Lung (tissue), 12 donors: ENCODE results near the gene PKD1. TPM values are rescaled to one million over a fixed set of nuclear protein-coding genes. Genes with fewer than 3 reads are reported as not detected.

ENCODE experiments used
- ATAC-seq: fragments of 200-7000 bp; cut with Tn5 transposase; one replicate; pipeline ENCODE4 v1.9.1; 2020; ENCODE audit warnings: moderate number of reproducible peaks; ENCODE audit not compliant: insufficient read depth, low FRiP score
- DNase-seq, 3 donors: peaks; one replicate each; pipeline ENCODE4 v3.0.0-alpha.2; 2013 to 2017
- H3K27ac ChIP-seq, 2 donors: one replicate each; pipeline ENCODE4 v1.5.1; 2013; ENCODE audit warnings: mild to moderate bottlenecking in 2 of 2, moderate library complexity in 2 of 2, control low read depth in 1 of 2, inconsistent platforms in 1 of 2, low read depth in 1 of 2, low read length in 1 of 2
- H3K27me3 ChIP-seq, 3 donors: one replicate each; pipeline ENCODE4 v1.5.1; 2013; ENCODE audit warnings: low read length in 2 of 3; ENCODE audit not compliant: control insufficient read depth in 3 of 3, insufficient read depth in 3 of 3
- H3K36me3 ChIP-seq, 4 donors: one replicate each; pipeline ENCODE4 v1.5.1; 2013; ENCODE audit warnings: low read length in 4 of 4, mild to moderate bottlenecking in 1 of 4, moderate library complexity in 1 of 4; ENCODE audit not compliant: control insufficient read depth in 4 of 4, insufficient read depth in 4 of 4
- H3K4me1 ChIP-seq, 5 donors: one replicate each; pipeline ENCODE4 v1.5.1; 2013; ENCODE audit warnings: low read length in 5 of 5, mild to moderate bottlenecking in 2 of 5, moderate library complexity in 1 of 5; ENCODE audit not compliant: control insufficient read depth in 5 of 5, insufficient read depth in 5 of 5
- H3K4me3 ChIP-seq: one replicate; pipeline ENCODE4 v1.5.1; 2013; ENCODE audit warnings: mild to moderate bottlenecking, control low read depth, moderate library complexity
- H3K9ac ChIP-seq, 2 donors: one replicate each; pipeline ENCODE4 v1.5.1; 2013; ENCODE audit warnings: low read length in 2 of 2, control low read depth in 1 of 2; ENCODE audit not compliant: insufficient read depth in 1 of 2
- H3K9me3 ChIP-seq, 4 donors: one replicate each; pipeline ENCODE4 v1.5.1; 2013; ENCODE audit warnings: low read length in 3 of 4, mild to moderate bottlenecking in 1 of 4, moderate library complexity in 1 of 4; ENCODE audit not compliant: control insufficient read depth in 4 of 4, insufficient read depth in 3 of 4
- CTCF ChIP-seq: IDR thresholded peaks from 2 replicates; pipeline ENCODE4 v1.5.1; 2012; ENCODE audit warnings: mild to moderate bottlenecking; ENCODE audit errors: control extremely low read depth, extremely low read depth
- WGBS, 2 donors: extraction: QIAGEN DNeasy Blood & Tissue Kit; methylation state at CpG; one replicate each; pipeline ENCODE4 v1.1.7; 2013; 5-methylcytosine and 5-hydroxymethylcytosine counted together
- polyA plus RNA-seq, 2 donors: library from polyadenylated mRNA; stranded (reverse); fragments of 200-250 nt; gene quantifications; one replicate each; pipeline ENCODE4 v1.2.1, GENCODE V29; 2013
- total RNA-seq, 2 donors: library from RNA; depleted of rRNA in 1 of 2; stranded (reverse); fragments of >200 nt in 1 of 2; gene quantifications; one replicate each; pipeline ENCODE4 v1.2.1, GENCODE V29; 2014 to 2021
- donor health status: control.
- donor health status: control.
- donor health status: Bipolar disorder and iron deficiency.
- donor health status: healthy.
- donor health status: DM: yes; HTN: yes; CAD: no.

The PKD1 gene
- total and polyA plus RNA-seq, 4 donors = 39.1 to 128 (median 64.6) TPM

GRCh38 chr16:2054543-2055245 is 81.0 kb downstream of the PKD1 start:
- 88 to 91% methylated on average over 29 of the region's 29 CpGs for WGBS, 2 donors
- peaks cover 0 to 58% (median 23%) of the 10 kb centered on the region in 4 donors for H3K36me3 ChIP-seq
- H3K4me1 ChIP-seq = no peaks in the 10 kb centered on the region

GRCh38 chr16:2053897-2054296 is 81.8 kb downstream of the PKD1 start:
- ATAC-seq = no peak
- 95 to 97% methylated on average over 17 of the region's 17 CpGs for WGBS, 2 donors
- peaks cover 0 to 58% (median 23%) of the 10 kb centered on the region in 4 donors for H3K36me3 ChIP-seq

More at GRCh38 chr16:2054543-2055245, 81.0 kb downstream of the PKD1 start:
- H3K9ac ChIP-seq = no peak overlapping the region
- H3K27ac ChIP-seq = no peak overlapping the region
- ATAC-seq (no peak), DNase-seq (no peak)
- H3K27me3 ChIP-seq = no peaks in the 10 kb centered on the region
- H3K9me3 ChIP-seq = no peaks in the 10 kb centered on the region
- H3K4me3 ChIP-seq = no peak overlapping the region
- TF ChIP-seq CTCF = no peak

GRCh38 chr16:2053211-2053610 is 82.5 kb downstream of the PKD1 start:
- no peak overlapping the region for H3K27ac ChIP-seq
- no peak overlapping the region for H3K4me3 ChIP-seq
- no peak for DNase-seq
- H3K9ac ChIP-seq = no peak overlapping the region
- no peak for ATAC-seq
- no peaks in the 10 kb centered on the region for H3K27me3 ChIP-seq
- no peak for TF ChIP-seq CTCF
- WGBS, 2 donors = 96% methylated on average over 21 of the region's 21 CpGs
- H3K9me3 ChIP-seq = no peaks in the 10 kb centered on the region
- H3K4me1 ChIP-seq = peaks cover 0 to 9% (median 5%) of the 10 kb centered on the region in 5 donors
- H3K36me3 ChIP-seq = peaks cover 0 to 52% (median 19%) of the 10 kb centered on the region in 4 donors

More at GRCh38 chr16:2053897-2054296, 81.8 kb downstream of the PKD1 start:
- no peak overlapping the region for H3K4me3 ChIP-seq
- TF ChIP-seq CTCF = no peak
- H3K9me3 ChIP-seq = no peaks in the 10 kb centered on the region
- peaks cover 0 to 2% (median 0%) of the 10 kb centered on the region in 5 donors for H3K4me1 ChIP-seq
- DNase-seq = no peak
- no peak overlapping the region for H3K27ac ChIP-seq
- no peaks in the 10 kb centered on the region for H3K27me3 ChIP-seq
- no peak overlapping the region for H3K9ac ChIP-seq

- 1% methylated on average over 29 to 30 of the region's 30 CpGs for WGBS, 2 donors
- Histone ChIP-seq H3K27me3 (no peaks in the 10 kb centered on the region), H3K4me3 (peak overlapping the region; percentile 89), H3K36me3 (peaks cover 0 to 18% (median 10%) of the 10 kb centered on the region in 4 donors), H3K27ac (peak overlapping the region; percentile 64 to 71), H3K9ac (peak overlapping the region; percentile 48 to 77), H3K4me1 (peaks cover 5 to 31% (median 17%) of the 10 kb centered on the region in 5 donors), H3K9me3 (no peaks in the 10 kb centered on the region)
- TF ChIP-seq CTCF = no peak
- DNase-seq (no peak), ATAC-seq (no peak)
These were observed 87.6 kb downstream of the PKD1 start for GRCh38 chr16:2048116-2048543.
